Measurements from ENCODE around the gene LGALSL. TPM values are rescaled to one million over a fixed set of nuclear protein-coding genes. Genes with fewer than 3 reads are reported as not detected.

LGALSL gene
- total and polyA plus RNA-seq, 2 donors = 1.7 to 12.8 TPM

DNA sequence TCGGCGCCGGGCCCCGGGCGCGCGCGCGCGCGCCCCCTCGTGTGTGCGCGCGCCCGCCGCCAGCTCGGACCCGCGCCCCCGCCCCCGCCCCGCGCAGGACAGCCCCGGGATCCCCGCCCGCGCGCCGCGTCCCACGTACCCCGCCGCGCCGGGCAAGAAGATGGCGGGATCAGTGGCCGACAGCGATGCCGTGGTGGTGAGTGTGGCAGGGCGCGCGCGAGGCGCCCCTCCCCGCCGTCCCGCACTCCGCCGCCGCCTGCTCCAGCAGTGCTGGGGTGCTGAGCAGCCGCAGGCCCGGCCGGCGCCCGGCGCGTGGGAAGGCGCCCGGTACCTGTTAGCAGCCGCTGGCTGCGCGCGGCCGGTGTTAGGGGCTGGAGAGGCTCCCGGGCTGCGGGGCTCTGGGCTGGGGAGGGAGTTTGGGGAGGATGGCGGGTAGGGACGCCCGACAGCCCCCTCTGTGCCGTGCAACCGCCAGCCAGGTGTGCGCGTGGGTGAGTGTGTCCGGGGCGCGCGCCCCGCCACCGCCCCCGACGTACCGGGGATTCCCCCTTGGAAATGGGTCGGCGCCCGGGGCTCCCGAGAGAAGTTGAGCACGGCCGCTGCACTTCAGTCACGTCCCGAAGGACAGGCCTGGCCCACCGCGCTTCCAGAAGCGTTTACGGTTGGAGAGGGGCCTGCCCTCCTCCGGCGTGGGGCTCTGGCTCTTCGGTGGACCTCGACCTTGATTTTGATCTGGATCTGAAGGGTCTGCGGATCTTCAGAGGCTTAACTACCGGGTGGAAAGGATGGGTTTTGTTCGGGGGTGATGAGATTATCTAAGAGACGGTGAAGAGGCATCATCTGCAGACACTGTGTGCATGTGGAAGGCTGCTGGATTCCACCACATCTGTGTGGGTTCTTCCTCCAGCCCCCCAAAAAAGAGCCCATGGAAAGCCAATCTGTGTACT, 697 bp downstream of the LGALSL start:
- peak in 5 of 9 donors; percentile 3 to 59 (median 39) for DNase-seq (ENCODE audit: low read depth in 6 of 9, low spot score in 9 of 9)
- Histone ChIP-seq H3K27me3 (ENCODE audit: control insufficient read depth in 2 of 2, insufficient read depth in 1 of 2, low read length in 1 of 2) (peaks cover 11 to 57% of the 10 kb centered on the region in 2 donors), H3K4me3 (ENCODE audit: low read length in 2 of 2) (peak overlapping the region; percentile 39 to 83), H3K4me1 (ENCODE audit: control insufficient read depth in 2 of 2, insufficient read depth in 2 of 2, low read length in 2 of 2) (peaks cover 3 to 11% of the 10 kb centered on the region in 2 donors), H3K27ac (ENCODE audit: low read depth in 1 of 2, low read length in 1 of 2) (peak overlapping the region in 1 of 2 donors; percentile 84), H3K9me3 (ENCODE audit: control insufficient read depth in 2 of 2, insufficient read depth in 1 of 2, low read length in 1 of 2) (peaks cover 0 to 4% of the 10 kb centered on the region in 2 donors), H3K36me3 (ENCODE audit: control insufficient read depth in 2 of 2, insufficient read depth in 2 of 2, low read length in 1 of 2) (no peaks in the 10 kb centered on the region)
- 12% methylated on average over 103 of the region's 103 CpGs for WGBS

DNA sequence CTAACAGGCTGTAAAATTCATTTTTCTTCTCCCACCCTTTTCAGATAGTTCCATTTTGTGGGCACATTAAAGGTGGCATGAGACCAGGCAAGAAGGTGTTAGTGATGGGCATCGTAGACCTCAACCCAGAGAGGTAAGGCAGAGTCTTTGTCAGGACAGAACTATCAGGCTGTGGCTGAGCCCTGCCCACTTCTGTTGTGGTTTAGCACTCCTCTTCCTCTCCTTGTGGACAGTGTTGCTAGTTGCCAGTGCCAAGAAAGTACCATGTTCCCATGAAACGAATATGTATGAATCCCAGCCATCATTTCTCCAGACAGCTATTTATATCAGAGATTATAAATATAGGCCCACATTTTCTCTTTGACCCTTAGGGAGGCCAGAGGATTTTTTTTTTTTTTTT, 1.6 kb downstream of the LGALSL start:
- H3K9me3 ChIP-seq (ENCODE audit: control insufficient read depth in 2 of 2, insufficient read depth in 1 of 2, low read length in 1 of 2) = peaks cover 0 to 4% of the 10 kb centered on the region in 2 donors
- H3K4me3 ChIP-seq (ENCODE audit: low read length in 2 of 2) = no peak overlapping the region
- DNase-seq (ENCODE audit: low read depth in 6 of 9, low spot score in 9 of 9) = no peak
- WGBS = 97% methylated on average over 2 of the region's 2 CpGs
- peaks cover 11 to 52% of the 10 kb centered on the region in 2 donors for H3K27me3 ChIP-seq (ENCODE audit: control insufficient read depth in 2 of 2, insufficient read depth in 1 of 2, low read length in 1 of 2)
- peaks cover 3 to 11% of the 10 kb centered on the region in 2 donors for H3K4me1 ChIP-seq (ENCODE audit: control insufficient read depth in 2 of 2, insufficient read depth in 2 of 2, low read length in 2 of 2)
- H3K27ac ChIP-seq (ENCODE audit: low read depth in 1 of 2, low read length in 1 of 2) = no peak overlapping the region
- H3K36me3 ChIP-seq (ENCODE audit: control insufficient read depth in 2 of 2, insufficient read depth in 2 of 2, low read length in 1 of 2) = no peaks in the 10 kb centered on the region

- H3K4me1 ChIP-seq (ENCODE audit: control insufficient read depth in 2 of 2, insufficient read depth in 2 of 2, low read length in 2 of 2) = peaks cover 3 to 11% of the 10 kb centered on the region in 2 donors
- H3K36me3 ChIP-seq (ENCODE audit: control insufficient read depth in 2 of 2, insufficient read depth in 2 of 2, low read length in 1 of 2) = no peaks in the 10 kb centered on the region
- no peak overlapping the region for H3K4me3 ChIP-seq (ENCODE audit: low read length in 2 of 2)
- no peak overlapping the region for H3K27ac ChIP-seq (ENCODE audit: low read depth in 1 of 2, low read length in 1 of 2)
- DNase-seq (ENCODE audit: low read depth in 6 of 9, low spot score in 9 of 9) = no peak
- peaks cover 0 to 4% of the 10 kb centered on the region in 2 donors for H3K9me3 ChIP-seq (ENCODE audit: control insufficient read depth in 2 of 2, insufficient read depth in 1 of 2, low read length in 1 of 2)
- peaks cover 11 to 52% of the 10 kb centered on the region in 2 donors for H3K27me3 ChIP-seq (ENCODE audit: control insufficient read depth in 2 of 2, insufficient read depth in 1 of 2, low read length in 1 of 2)
- over 99% methylated on average over 6 of the region's 6 CpGs for WGBS
These were observed 2.3 kb downstream of the LGALSL start for GRCh38 chr2:64456293-64456692.

DNA sequence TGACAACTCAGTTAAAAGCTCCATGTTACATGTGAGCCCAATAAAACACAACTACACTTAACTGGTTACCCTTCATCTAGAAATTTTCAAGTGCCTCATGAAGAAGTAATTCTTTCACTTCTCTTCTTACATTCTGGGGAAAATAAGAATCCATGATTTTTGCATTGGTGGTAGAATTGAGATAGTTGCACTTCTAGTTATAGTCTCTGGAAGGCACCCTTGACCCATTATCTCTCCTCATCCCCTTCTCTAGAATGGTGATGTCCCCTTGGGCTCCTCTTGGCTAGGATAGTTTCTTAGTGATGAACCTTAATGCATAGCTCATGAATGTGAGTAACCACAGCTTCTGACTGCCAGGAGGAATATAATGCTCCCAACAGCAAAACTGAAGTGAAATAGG, 3.6 kb downstream of the LGALSL start:
- no peak for DNase-seq (ENCODE audit: low read depth in 6 of 9, low spot score in 9 of 9)
- no peak overlapping the region for H3K4me3 ChIP-seq (ENCODE audit: low read length in 2 of 2)
- peaks cover 11 to 42% of the 10 kb centered on the region in 2 donors for H3K27me3 ChIP-seq (ENCODE audit: control insufficient read depth in 2 of 2, insufficient read depth in 1 of 2, low read length in 1 of 2)
- H3K4me1 ChIP-seq (ENCODE audit: control insufficient read depth in 2 of 2, insufficient read depth in 2 of 2, low read length in 2 of 2) = peaks cover 3 to 11% of the 10 kb centered on the region in 2 donors
- H3K36me3 ChIP-seq (ENCODE audit: control insufficient read depth in 2 of 2, insufficient read depth in 2 of 2, low read length in 1 of 2) = no peaks in the 10 kb centered on the region
- no peak overlapping the region for H3K27ac ChIP-seq (ENCODE audit: low read depth in 1 of 2, low read length in 1 of 2)
- H3K9me3 ChIP-seq (ENCODE audit: control insufficient read depth in 2 of 2, insufficient read depth in 1 of 2, low read length in 1 of 2) = peaks cover 0 to 4% of the 10 kb centered on the region in 2 donors

GRCh38 chr2:64459575-64459974, 5.6 kb downstream of the LGALSL start:
- peaks cover 0 to 4% of the 10 kb centered on the region in 2 donors for H3K4me1 ChIP-seq (ENCODE audit: control insufficient read depth in 2 of 2, insufficient read depth in 2 of 2, low read length in 2 of 2)
- H3K9me3 ChIP-seq (ENCODE audit: control insufficient read depth in 2 of 2, insufficient read depth in 1 of 2, low read length in 1 of 2) = peaks cover 0 to 4% of the 10 kb centered on the region in 2 donors
- H3K27ac ChIP-seq (ENCODE audit: low read depth in 1 of 2, low read length in 1 of 2) = no peak overlapping the region
- WGBS = 99% methylated on average over 3 of the region's 3 CpGs
- H3K27me3 ChIP-seq (ENCODE audit: control insufficient read depth in 2 of 2, insufficient read depth in 1 of 2, low read length in 1 of 2) = peaks cover 5 to 23% of the 10 kb centered on the region in 2 donors
- H3K36me3 ChIP-seq (ENCODE audit: control insufficient read depth in 2 of 2, insufficient read depth in 2 of 2, low read length in 1 of 2) = no peaks in the 10 kb centered on the region
- no peak for DNase-seq (ENCODE audit: low read depth in 6 of 9, low spot score in 9 of 9)
- no peak overlapping the region for H3K4me3 ChIP-seq (ENCODE audit: low read length in 2 of 2)

DNA sequence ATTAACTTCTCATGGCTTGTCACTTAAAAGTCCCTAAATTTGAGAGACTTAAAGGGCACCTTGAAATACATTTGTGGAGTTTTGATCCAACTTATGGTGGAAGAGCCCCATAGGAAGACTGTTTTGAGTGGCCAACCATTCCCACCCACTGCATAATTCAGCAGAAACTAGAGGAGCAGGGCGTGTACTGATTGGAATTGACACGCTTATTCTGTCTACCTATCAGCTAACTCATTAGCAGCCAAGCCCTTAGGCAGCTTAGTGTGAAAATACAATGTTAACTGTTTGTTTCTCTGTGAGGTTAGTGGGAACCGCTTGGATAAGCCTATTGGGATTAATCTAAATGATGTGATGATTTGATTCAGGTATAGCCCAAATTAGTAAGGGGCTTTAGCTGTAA, 6.4 kb downstream of the LGALSL start:
- H3K27ac ChIP-seq (ENCODE audit: low read depth in 1 of 2, low read length in 1 of 2) = no peak overlapping the region
- no peaks in the 10 kb centered on the region for H3K4me1 ChIP-seq (ENCODE audit: control insufficient read depth in 2 of 2, insufficient read depth in 2 of 2, low read length in 2 of 2)
- 85% methylated on average over 3 of the region's 3 CpGs for WGBS
- H3K27me3 ChIP-seq (ENCODE audit: control insufficient read depth in 2 of 2, insufficient read depth in 1 of 2, low read length in 1 of 2) = peaks cover 0 to 16% of the 10 kb centered on the region in 2 donors
- no peaks in the 10 kb centered on the region for H3K36me3 ChIP-seq (ENCODE audit: control insufficient read depth in 2 of 2, insufficient read depth in 2 of 2, low read length in 1 of 2)
- no peak overlapping the region for H3K4me3 ChIP-seq (ENCODE audit: low read length in 2 of 2)
- no peaks in the 10 kb centered on the region for H3K9me3 ChIP-seq (ENCODE audit: control insufficient read depth in 2 of 2, insufficient read depth in 1 of 2, low read length in 1 of 2)
- no peak for DNase-seq (ENCODE audit: low read depth in 6 of 9, low spot score in 9 of 9)

DNA sequence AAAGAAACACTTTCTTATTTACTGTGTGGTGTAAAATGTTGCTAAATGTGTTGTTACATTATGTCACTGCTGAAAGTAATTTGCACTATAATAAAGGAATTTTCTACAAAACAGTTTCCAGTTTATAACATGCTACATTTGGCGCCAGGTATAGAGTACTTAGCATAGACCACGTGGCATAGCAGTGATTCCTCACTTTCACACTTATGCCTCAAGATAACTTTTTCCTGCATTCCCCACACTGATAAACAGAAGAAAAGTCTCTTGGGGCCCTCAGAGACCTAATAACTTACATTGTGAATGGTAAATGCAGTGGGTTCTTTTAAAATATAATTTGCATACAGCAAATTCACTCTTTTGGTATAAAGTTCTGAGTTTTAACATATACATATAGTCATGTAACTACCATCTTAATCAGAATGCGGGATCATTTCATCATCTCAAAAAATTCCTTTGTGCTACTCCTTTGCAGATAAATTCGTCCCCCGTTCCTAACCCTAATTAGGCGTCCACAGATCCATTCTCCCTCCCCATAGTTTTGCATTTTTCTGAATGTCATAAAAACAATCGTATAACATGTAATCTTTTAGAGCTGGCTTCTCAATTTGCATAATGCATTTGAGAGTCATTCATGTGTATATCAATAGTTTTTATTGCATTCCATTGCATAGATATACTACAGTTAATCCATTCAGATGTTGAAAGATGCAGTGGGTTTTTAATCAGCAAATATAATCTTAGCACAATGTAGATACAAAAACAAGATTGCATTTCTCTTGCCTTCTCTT, 7.5 kb downstream of the LGALSL start:
- Histone ChIP-seq H3K36me3 (ENCODE audit: control insufficient read depth in 2 of 2, insufficient read depth in 2 of 2, low read length in 1 of 2) (no peaks in the 10 kb centered on the region), H3K27me3 (ENCODE audit: control insufficient read depth in 2 of 2, insufficient read depth in 1 of 2, low read length in 1 of 2) (peaks cover 0 to 6% of the 10 kb centered on the region in 2 donors), H3K9me3 (ENCODE audit: control insufficient read depth in 2 of 2, insufficient read depth in 1 of 2, low read length in 1 of 2) (no peaks in the 10 kb centered on the region), H3K27ac (ENCODE audit: low read depth in 1 of 2, low read length in 1 of 2) (no peak overlapping the region), H3K4me3 (ENCODE audit: low read length in 2 of 2) (no peak overlapping the region), H3K4me1 (ENCODE audit: control insufficient read depth in 2 of 2, insufficient read depth in 2 of 2, low read length in 2 of 2) (no peaks in the 10 kb centered on the region)
- WGBS = 97% methylated on average over 7 of the region's 7 CpGs
- no peak for DNase-seq (ENCODE audit: low read depth in 6 of 9, low spot score in 9 of 9)

- Histone ChIP-seq H3K27me3 (ENCODE audit: control insufficient read depth in 2 of 2, insufficient read depth in 1 of 2, low read length in 1 of 2) (peaks cover 0 to 2% of the 10 kb centered on the region in 2 donors), H3K27ac (ENCODE audit: low read depth in 1 of 2, low read length in 1 of 2) (no peak overlapping the region), H3K4me3 (ENCODE audit: low read length in 2 of 2) (no peak overlapping the region), H3K9me3 (ENCODE audit: control insufficient read depth in 2 of 2, insufficient read depth in 1 of 2, low read length in 1 of 2) (no peaks in the 10 kb centered on the region), H3K4me1 (ENCODE audit: control insufficient read depth in 2 of 2, insufficient read depth in 2 of 2, low read length in 2 of 2) (no peaks in the 10 kb centered on the region), H3K36me3 (ENCODE audit: control insufficient read depth in 2 of 2, insufficient read depth in 2 of 2, low read length in 1 of 2) (no peaks in the 10 kb centered on the region)
- WGBS = over 99% methylated on average over 3 of the region's 3 CpGs
- no peak for DNase-seq (ENCODE audit: low read depth in 6 of 9, low spot score in 9 of 9)
These were observed 8.2 kb downstream of the LGALSL start for GRCh38 chr2:64462171-64462570.

Data from thymus (tissue), 11 donors.